ENCODE measurements around the gene INPP5K.
A peak's percentile ranks its signal among the peaks of the same experiment; 100 is the strongest.

The INPP5K gene

DNA sequence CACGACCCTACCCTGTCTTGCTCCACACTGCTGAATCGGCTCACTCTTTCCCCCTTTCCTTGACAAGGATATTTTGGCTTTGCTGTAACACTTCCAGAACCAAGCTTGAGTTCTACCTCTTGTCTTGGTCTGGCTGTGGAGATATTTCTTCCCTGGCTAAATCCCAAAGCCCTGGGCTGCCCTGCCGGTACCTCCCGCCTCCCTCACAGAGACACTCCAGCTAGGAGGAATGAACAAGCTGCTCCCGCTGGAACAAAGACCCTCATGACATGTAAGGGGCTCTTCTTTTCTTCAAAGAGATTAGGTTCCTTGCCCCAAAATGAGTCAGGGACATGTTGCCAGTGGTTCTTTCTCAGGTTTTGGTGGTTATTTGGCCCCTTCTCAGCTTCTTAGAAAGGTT is 10.8 kb downstream of the INPP5K start:
- no peak for DNase-seq (ENCODE audit: low spot score)

DNA sequence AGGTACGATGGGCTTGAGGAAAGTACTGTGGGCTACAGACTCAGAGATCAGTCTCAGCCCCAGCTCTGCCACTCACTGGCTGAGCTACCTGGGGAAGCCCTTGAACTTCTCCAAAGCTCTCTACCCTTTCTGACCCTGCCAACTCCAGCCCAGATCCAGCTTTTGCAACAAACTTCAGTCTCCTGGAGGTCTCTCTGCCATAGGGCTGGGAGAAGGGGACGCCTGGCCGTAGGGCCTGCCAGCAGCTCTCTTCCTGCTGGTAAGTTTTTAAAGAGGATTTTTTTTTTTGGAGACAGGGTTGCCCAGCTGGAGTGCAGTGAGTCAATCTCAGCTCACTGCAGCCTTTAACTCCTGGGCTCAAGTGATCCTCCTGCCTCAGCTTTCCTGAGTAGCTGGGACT is 11.5 kb downstream of the INPP5K start:
- no peak for DNase-seq (ENCODE audit: low spot score)

- DNase-seq (ENCODE audit: low spot score): no peak
Observed at GRCh38 chr17:1503699-1504098, 12.7 kb downstream of the INPP5K start.

- DNase-seq (ENCODE audit: low spot score): no peak
Observed at GRCh38 chr17:1498869-1499268, 17.5 kb downstream of the INPP5K start.

GRCh38 chr17:1498233-1498632 is 18.2 kb downstream of the INPP5K start:
- no peak for DNase-seq (ENCODE audit: low spot score)

DNA sequence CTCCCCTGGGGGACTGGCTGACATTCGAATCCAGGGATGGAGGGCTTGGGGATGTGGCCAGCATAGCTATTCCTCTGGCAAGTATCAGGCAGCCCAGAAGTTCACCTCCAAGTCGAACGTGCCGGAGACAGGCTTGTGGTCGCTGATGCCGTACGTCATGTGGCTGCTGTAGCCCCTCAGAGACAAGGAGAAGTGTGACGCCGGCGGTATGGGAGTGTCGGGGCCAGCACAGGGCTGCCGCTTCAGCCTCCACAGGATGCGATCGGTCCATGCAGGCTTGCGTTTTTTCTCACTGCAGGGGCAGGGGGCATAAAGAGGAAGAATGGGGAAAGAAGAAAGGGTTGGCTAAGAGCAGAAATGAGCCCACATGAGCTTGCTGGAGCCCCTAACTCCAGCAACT is 18.6 kb downstream of the INPP5K start:
- no peak for DNase-seq (ENCODE audit: low spot score)

DNA sequence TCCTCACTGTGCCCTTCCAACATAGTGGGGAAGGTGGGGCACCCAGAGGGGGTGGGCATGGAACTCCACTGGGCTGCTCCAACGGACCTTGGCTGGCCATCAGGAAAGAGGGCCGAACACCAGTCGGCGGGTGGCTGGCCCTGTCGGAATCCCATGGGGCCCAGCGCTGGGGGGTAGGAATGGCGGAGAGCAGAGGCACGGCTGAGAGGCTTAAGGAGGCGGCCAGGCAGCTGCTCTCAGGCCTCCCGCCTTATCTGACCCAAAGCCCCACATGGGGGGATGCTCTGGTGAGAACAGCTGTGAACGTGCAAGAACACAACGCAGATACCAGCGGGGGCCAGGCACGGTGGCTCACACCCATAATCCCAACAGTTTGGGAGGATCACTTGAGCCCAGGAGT is 19.5 kb downstream of the INPP5K start:
- no peak for DNase-seq (ENCODE audit: low spot score)

GRCh38 chr17:1495265-1495989 is 21.0 kb downstream of the INPP5K start:
- no peak for DNase-seq (ENCODE audit: low spot score)

DNA sequence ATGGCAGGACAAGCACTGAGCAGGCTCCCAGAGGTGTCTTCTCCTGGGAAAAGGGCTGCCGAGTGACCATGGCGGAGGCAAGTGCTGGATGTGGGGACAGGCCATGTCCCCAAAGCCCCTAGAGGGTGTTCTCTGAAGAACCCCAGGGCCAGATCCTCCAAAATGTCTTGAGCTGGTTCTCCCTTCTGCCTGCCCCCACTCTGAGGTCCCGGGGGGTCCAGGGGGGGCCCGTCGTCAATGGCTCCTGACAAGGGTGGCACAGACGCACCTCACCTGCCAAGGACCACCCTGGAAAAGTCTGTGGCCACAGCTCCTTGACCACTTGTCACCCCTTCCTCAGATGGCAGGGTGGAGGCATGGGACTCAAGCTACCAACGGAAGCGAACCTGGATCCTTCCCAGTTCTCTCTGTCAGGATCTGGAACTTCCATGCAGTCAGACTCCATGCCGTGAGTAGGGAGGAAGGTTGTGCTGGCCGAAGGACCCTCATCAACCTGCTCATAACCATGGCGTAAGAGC is 21.6 kb downstream of the INPP5K start:
- DNase-seq (ENCODE audit: low spot score): no peak

DNA sequence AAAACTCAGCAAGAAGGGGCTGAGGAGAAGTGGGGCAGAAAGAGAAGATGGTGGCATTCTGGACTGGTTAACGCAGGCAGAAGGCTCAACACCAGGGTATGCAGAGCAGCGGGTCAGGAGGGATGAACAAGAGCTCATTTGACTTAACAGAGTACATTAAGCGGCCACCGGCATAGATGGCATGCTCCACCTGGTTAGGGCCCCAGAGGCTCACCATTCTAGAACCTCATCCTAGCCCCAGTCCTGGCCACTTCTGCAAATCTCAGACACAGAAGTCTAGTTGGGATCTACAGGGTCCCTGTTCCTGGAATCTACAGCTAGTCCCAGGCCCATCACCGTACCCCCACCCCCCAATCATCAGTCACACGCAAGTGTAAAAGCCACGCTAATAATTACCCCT is 22.2 kb downstream of the INPP5K start:
- DNase-seq (ENCODE audit: low spot score): no peak

DNA sequence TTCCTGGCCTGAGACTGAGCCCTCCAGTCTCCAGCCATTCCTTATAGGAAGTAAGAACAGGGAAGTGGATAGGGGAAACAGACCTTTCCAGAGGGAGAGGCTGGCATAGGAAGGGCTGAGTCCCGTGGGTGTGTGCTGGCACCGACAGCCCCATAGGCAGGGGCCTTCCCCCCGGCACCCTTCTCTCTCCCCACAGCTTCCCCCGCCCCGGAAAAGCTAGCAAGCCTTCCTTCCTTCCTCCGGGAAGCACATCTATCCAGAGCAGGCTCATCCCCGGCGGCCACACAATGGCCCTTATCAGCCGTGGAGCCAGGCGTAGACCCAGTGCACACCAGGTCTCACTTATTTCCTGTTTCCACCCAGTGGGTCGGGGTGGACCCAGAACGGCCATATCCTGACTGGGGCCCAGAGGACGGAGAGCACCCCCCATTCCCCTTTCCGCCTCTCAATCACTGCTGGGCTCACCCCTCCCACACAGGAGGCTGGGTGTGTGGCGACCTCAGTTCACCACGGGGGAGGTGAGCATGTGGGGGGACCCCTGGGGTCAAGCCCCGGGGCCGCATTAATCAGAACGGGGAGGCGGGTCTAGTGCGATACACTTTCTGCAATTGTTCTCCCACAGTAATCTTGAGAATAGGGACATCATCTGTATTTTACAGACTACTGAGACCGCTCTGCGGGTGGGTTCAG is 23.0 kb downstream of the INPP5K start:
- no peak for DNase-seq (ENCODE audit: low spot score)

DNA sequence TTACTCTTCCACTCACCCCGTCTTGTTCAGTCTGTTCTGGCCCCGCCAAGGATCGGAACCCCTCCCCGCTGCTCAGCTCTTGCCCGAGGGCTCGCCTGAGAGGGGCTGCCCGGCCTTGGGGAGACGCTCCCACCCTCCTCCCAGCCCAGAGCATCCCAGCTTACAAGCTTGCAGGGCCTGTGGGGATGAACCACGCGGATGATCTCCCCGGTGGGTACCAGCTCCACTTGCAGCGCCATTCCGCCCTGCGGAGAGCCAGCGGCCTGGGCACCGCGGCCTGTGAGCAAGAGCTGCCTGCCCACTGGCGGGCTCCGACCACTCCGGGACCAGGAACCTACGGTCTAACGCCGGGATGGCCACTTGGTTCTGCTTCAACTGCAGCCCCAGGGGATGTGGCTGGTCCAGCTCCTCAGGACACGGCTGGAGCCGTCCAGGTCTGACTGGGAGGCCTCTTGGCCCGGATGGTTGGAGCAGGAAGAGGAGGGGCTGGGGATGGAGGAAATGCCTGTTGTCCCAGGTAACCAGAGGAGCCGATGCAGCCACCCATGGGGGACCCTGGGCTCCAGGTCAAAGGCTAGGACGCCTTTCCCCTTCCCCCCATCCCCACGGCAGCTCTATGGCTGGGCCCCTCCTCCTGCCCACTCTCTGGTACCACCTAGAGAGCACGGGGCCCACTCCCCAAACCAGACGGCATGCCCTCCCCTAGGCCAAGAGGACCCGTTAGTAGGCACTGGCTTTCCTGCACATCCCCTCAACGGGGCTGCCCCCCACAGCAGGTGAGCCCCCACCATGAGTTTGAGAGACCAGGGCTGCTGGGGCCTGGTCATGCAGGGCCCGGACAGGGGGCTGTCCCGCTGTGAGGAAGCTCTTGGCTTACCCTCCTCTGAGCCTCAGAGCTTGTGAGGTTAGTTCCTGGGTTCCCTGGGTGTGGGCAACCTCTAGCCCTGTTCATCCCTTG is 23.9 kb downstream of the INPP5K start, which contains the start of gene MYO1C:
MYO1C (minus strand) TSS at position 438 of the 958 bp plus-strand sequence; CDS start at position 239, 199 bp downstream.
- no peak for DNase-seq (ENCODE audit: low spot score)

DNA sequence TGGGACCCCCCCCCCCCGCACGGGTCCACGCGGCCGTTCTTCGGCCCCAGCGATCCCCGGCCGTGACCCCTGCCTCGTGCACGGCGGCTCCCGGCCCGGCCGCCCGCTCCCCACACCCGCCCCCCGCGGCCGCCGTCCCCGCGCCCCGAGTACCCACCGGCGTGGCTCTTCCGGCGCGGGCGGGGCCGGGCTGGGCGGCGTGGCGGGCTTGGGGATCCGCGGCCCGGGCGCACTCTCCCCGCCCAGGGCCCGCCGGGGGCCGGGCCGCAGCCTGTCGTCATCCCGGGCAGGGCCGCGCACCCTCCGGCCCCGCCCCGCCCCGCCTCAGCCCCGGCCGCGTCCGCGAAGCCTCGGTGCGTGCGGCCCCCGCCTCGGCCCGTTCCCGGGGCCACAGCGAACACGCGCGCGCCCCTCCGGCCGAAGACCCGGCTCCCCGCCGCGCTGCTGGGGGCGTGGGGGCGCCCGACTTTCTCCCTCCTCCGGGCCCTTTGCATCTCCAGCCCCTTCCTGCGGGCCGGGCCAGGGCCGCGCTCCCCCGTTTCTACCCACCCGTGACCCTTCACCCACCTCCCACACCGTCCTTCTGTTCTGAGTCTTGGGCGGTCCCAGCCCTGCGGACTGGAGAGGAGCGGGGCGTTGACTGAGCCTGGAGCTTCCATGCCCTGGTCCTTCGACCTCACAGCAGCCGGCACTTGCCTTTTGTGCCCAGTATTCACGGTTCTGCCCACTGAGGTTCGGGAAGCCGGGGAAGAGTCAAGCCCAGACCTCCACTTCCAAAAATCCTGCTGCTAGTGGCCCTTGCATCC is 24.8 kb downstream of the INPP5K start:
- peak; percentile 83 for DNase-seq (ENCODE audit: low spot score)

- DNase-seq (ENCODE audit: low spot score): peak; percentile 81
Observed at GRCh38 chr17:1490643-1491442, 25.6 kb downstream of the INPP5K start.

GRCh38 chr17:1488826-1489270 is 27.6 kb downstream of the INPP5K start:
- DNase-seq (ENCODE audit: low spot score): no peak

DNA sequence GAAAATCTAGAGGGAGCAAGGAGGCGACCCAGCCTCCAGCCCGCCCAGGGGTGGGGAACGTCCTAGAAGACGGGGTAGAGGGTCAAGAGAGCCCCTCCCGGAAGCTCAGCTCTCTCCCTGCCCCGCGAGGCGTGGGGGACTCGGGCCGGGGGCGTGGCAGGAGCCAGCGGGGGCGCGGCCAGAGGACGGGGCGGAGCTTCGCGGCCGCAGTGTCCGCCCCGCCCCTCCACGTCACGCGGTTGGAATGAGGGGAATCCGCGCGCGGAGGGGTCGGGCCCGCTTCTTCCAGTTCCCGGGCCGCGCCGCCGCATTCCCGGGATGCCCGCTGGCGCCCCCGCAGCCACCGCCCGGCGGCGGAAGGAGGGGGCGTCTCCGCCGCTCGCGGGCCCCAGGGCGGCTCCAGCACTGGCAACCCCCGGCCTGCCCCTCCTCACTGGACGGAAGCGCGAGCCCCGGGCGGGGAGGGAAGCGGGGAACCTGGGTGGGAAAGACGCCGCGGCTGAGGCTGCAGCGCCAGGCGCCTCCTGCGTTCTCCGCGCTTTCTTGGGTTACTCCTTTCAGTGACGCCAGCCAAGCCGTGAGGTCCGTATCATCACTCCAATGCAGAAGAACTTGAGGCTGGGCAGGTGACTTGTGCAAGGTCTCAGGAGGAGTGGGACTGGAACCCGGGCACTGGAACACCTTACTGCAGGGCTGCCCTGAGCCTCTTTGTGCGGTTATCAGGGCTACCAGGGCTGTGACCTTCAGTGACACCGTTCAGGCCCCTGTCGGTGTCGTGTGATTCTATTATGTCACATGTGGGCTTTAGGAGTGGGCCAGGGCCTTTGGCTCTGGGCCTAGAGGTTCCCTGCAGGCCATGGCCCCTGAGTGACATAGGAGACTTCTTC is 28.2 kb downstream of the INPP5K start:
- peak; percentile 84 for DNase-seq (ENCODE audit: low spot score)

- peak; percentile 81 for DNase-seq (ENCODE audit: low spot score)
Observed at GRCh38 chr17:1486802-1487695, 29.4 kb downstream of the INPP5K start.

Data from germinal center (tissue), 1 donor.